ENCODE data around the gene LPP. TPM values are rescaled to one million over a fixed set of nuclear protein-coding genes. Genes with fewer than 3 reads are reported as not detected.

Gene LPP
- total RNA-seq, 1 donor, result 196 TPM

DNA sequence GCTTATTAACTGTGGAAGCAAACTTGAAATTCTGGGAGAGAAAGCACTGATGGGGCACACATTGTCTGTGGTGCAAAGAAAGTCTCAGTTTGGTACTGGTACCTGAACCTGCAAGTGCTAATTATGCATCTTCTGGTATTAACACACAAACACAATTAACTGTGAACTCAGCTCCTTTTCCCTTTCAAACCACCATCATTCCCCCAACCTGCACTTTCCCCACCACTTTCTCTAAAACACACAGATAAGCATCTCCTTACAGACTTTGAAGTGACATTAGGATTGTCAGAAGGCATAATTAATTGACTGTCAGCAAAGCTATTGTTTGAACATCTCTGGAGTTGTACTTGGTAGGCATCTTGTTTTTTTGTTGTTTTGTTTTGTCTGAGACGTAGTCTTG, 565.6 kb downstream of the LPP start:
- DNase-seq (ENCODE audit: low read depth), result no peak
- H3K4me3 ChIP-seq (ENCODE audit: low read depth, low read length), result no peak overlapping the region
- TF ChIP-seq, protein P1, sequence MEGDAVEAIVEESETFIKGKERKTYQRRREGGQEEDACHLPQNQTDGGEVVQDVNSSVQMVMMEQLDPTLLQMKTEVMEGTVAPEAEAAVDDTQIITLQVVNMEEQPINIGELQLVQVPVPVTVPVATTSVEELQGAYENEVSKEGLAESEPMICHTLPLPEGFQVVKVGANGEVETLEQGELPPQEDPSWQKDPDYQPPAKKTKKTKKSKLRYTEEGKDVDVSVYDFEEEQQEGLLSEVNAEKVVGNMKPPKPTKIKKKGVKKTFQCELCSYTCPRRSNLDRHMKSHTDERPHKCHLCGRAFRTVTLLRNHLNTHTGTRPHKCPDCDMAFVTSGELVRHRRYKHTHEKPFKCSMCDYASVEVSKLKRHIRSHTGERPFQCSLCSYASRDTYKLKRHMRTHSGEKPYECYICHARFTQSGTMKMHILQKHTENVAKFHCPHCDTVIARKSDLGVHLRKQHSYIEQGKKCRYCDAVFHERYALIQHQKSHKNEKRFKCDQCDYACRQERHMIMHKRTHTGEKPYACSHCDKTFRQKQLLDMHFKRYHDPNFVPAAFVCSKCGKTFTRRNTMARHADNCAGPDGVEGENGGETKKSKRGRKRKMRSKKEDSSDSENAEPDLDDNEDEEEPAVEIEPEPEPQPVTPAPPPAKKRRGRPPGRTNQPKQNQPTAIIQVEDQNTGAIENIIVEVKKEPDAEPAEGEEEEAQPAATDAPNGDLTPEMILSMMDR (IDR thresholded peaks at IDR 0.05; ENCODE audit: insufficient read depth, low read depth, low read length), result no peak

- no peak overlapping the region for H3K4me3 ChIP-seq (ENCODE audit: low read depth, low read length)
- DNase-seq (ENCODE audit: low read depth), result no peak
- TF ChIP-seq, protein P1 (IDR thresholded peaks at IDR 0.05; ENCODE audit: insufficient read depth, low read depth, low read length), result no peak
Measured at GRCh38 chr3:188720215-188720614, 566.3 kb downstream of the LPP start.

GRCh38 chr3:188720636-188721035, 566.7 kb downstream of the LPP start:
- peak; percentile 7 for DNase-seq (ENCODE audit: low read depth)
- TF ChIP-seq, protein P1 (IDR thresholded peaks at IDR 0.05; ENCODE audit: insufficient read depth, low read depth, low read length), result no peak
- H3K4me3 ChIP-seq (ENCODE audit: low read depth, low read length), result no peak overlapping the region

DNA sequence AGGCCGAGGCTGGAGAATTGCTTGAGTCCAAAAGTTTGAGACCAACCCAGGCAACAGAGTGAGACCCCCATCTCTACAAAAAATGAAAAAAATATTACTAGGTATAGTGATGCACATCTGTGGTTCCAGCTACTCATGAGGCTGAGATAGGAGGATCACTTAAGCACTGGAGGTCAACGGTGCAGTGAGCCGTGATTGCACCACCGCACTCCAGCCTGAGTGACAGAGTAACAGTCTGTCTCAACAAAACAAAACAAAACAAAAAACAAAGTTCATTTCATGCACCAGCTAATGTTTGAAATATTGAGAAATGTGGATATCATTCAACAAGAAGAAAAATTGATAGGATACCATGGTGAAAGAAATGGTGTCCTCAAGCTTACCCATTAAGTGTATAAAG, 567.4 kb downstream of the LPP start:
- TF ChIP-seq, protein P1 (IDR thresholded peaks at IDR 0.05; ENCODE audit: insufficient read depth, low read depth, low read length), result no peak
- H3K4me3 ChIP-seq (ENCODE audit: low read depth, low read length), result no peak overlapping the region
- DNase-seq (ENCODE audit: low read depth), result no peak

GRCh38 chr3:188721990-188722389, 568.0 kb downstream of the LPP start:
- TF ChIP-seq, protein P1 (IDR thresholded peaks at IDR 0.05; ENCODE audit: insufficient read depth, low read depth, low read length), result no peak
- DNase-seq (ENCODE audit: low read depth), result peak; percentile 42
- no peak overlapping the region for H3K4me3 ChIP-seq (ENCODE audit: low read depth, low read length)

GRCh38 chr3:188722963-188723362, 569.0 kb downstream of the LPP start:
- DNase-seq (ENCODE audit: low read depth), result no peak
- no peak overlapping the region for H3K4me3 ChIP-seq (ENCODE audit: low read depth, low read length)
- TF ChIP-seq, protein P1 (IDR thresholded peaks at IDR 0.05; ENCODE audit: insufficient read depth, low read depth, low read length), result no peak

DNA sequence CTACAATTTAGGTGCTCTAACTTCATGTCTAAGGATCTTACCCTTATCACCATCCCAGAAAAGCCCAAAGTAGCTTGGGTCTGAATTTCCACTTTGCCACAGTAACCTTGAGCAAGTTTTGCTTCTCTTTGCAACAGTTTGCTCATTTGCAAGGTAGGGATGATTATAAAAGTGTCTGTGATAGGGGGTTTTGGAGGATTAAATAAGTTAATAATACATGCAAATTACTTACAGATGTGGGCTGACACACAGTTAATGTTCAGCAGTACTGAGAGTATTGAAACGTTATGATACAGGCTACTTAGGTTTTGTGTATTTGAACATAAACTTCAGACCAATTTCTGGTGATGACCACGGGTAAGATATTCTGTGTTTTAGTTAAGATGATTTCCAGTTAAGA, 573.1 kb downstream of the LPP start:
- H3K4me3 ChIP-seq (ENCODE audit: low read depth, low read length), result no peak overlapping the region
- TF ChIP-seq, protein P1 (IDR thresholded peaks at IDR 0.05; ENCODE audit: insufficient read depth, low read depth, low read length), result no peak
- DNase-seq (ENCODE audit: low read depth), result no peak
